Common myeloid progenitor, CD34-positive (primary cell): ENCODE measurements around the gene RNF13.

Experiments
- CTCF ChIA-PET: fragments of 350-600 bp; sonication (Branson Sonifier 250); formaldehyde crosslinking; loops from one replicate; lab custom pipeline; 2021; ENCODE audit warnings: antibody characterized with exemption; lab: Charles Lee
- POLR2A ChIA-PET: fragments of 350-600 bp; sonication (Branson Sonifier 250); formaldehyde crosslinking; loops from one replicate; lab custom pipeline; 2021; ENCODE audit warnings: antibody characterized with exemption; lab: Charles Lee
- DNase-seq, 3 donors: peaks; one replicate each; pipeline versions ENCODE4 v3.0.0 to v3.0.0-alpha.2; 2013
- H3K27ac ChIP-seq, 2 experiments: 1 replicate in 1 of 2; 2 replicates in 1 of 2; pipeline ENCODE4 v1.7.0; 2013; ENCODE audit warnings: inconsistent platforms in 2 of 2, low read length in 2 of 2, mild to moderate bottlenecking in 2 of 2, low read depth in 1 of 2, moderate library complexity in 1 of 2; ENCODE audit not compliant: severe bottlenecking in 2 of 2, insufficient read depth in 1 of 2, poor library complexity in 1 of 2
- H3K27me3 ChIP-seq, 5 experiments: replicated peaks in 2 of 5; 1 replicate in 3 of 5; 2 replicates in 2 of 5; pipeline versions ENCODE4 v1.6.1 to v1.7.0; 2013; ENCODE audit warnings: low read length in 4 of 5, mild to moderate bottlenecking in 2 of 5, moderate library complexity in 2 of 5, inconsistent platforms in 1 of 5; ENCODE audit not compliant: insufficient read depth in 5 of 5, control insufficient read depth in 4 of 5
- H3K36me3 ChIP-seq, 4 experiments: 1 replicate in 2 of 4; 2 replicates in 2 of 4; pipeline versions ENCODE4 v1.6.1 to v1.7.0; 2013; ENCODE audit warnings: low read length in 3 of 4, control low read depth in 1 of 4, mild to moderate bottlenecking in 1 of 4; ENCODE audit not compliant: control insufficient read depth in 4 of 4, insufficient read depth in 4 of 4
- H3K4me1 ChIP-seq, 4 experiments: 1 replicate in 3 of 4; 2 replicates in 1 of 4; pipeline versions ENCODE4 v1.6.1 to v1.7.1; 2013; ENCODE audit warnings: low read length in 3 of 4, mild to moderate bottlenecking in 3 of 4, control low read depth in 1 of 4, inconsistent platforms in 1 of 4, moderate library complexity in 1 of 4; ENCODE audit not compliant: control insufficient read depth in 4 of 4, insufficient read depth in 4 of 4; ENCODE audit errors: control extremely low read depth in 1 of 4
- H3K4me3 ChIP-seq, 7 experiments: 1 replicate in 4 of 7; 2 replicates in 3 of 7; pipeline versions ENCODE4 v1.5.1 to v1.7.0; 2013; ENCODE audit warnings: mild to moderate bottlenecking in 7 of 7, low read length in 6 of 7, moderate library complexity in 6 of 7, inconsistent platforms in 2 of 7, low read depth in 2 of 7, control low read depth in 1 of 7; ENCODE audit not compliant: insufficient read depth in 4 of 7, control insufficient read depth in 1 of 7; ENCODE audit errors: extremely low read depth in 1 of 7
- H3K9me3 ChIP-seq, 5 experiments: 1 replicate in 4 of 5; 2 replicates in 1 of 5; pipeline versions ENCODE4 v1.6.1 to v1.7.1; 2013; ENCODE audit warnings: low read length in 4 of 5, mild to moderate bottlenecking in 2 of 5, inconsistent platforms in 1 of 5, low read depth in 1 of 5, moderate library complexity in 1 of 5; ENCODE audit not compliant: control insufficient read depth in 4 of 5, insufficient read depth in 2 of 5; ENCODE audit errors: control extremely low read depth in 1 of 5
- WGBS: methylation state at CpG from one replicate; pipeline ENCODE4 v1.1.5; 2013; ENCODE audit not compliant: insufficient coverage; 5-methylcytosine and 5-hydroxymethylcytosine counted together

Gene RNF13

GRCh38 chr3:149908424-149908957 is 95.5 kb downstream of the RNF13 start:
- no peak overlapping the region for H3K4me3 ChIP-seq
- ChIA-PET CTCF (interaction anchor here (0.7 to 1.3 kb wide), 4 partner anchors 9 to 580 kb away, joined by 3 to 4 read pairs (median 3); no protein-coding TSS in a partner anchor), POLR2A (no interaction called here)
- DNase-seq = no peak
- H3K4me1 ChIP-seq = no peaks in the 10 kb centered on the region
- H3K27me3 ChIP-seq = no peaks in the 10 kb centered on the region
- no peak overlapping the region for H3K27ac ChIP-seq
- H3K9me3 ChIP-seq = no peaks in the 10 kb centered on the region
- H3K36me3 ChIP-seq = peaks cover 2 to 18% (median 7%) of the 10 kb centered on the region in 4 experiments

- peaks cover 2 to 21% (median 9%) of the 10 kb centered on the region in 4 experiments for H3K36me3 ChIP-seq
- POLR2A ChIA-PET = no interaction called here
- H3K27me3 ChIP-seq = no peaks in the 10 kb centered on the region
- CTCF ChIA-PET = interaction anchor here (1.1 to 1.6 kb wide), 2 partner anchors 8 to 10 kb away, joined by 3 to 5 read pairs; no protein-coding TSS in a partner anchor
- H3K27ac ChIP-seq = no peak overlapping the region
- H3K4me3 ChIP-seq = no peak overlapping the region
- DNase-seq = no peak
- H3K4me1 ChIP-seq = no peaks in the 10 kb centered on the region
- H3K9me3 ChIP-seq = peaks cover 0 to 1% (median 0%) of the 10 kb centered on the region in 5 experiments
- 100% methylated on average over 1 of the region's 4 CpGs for WGBS
These were observed 96.9 kb downstream of the RNF13 start for GRCh38 chr3:149909923-149910322.

GRCh38 chr3:149917124-149917667 is 104.2 kb downstream of the RNF13 start:
- no peak for DNase-seq
- CTCF ChIA-PET = no interaction called here
- Histone ChIP-seq H3K36me3 (peaks cover 8 to 21% (median 9%) of the 10 kb centered on the region in 4 experiments), H3K4me1 (no peaks in the 10 kb centered on the region), H3K9me3 (peaks cover 0 to 1% (median 0%) of the 10 kb centered on the region in 5 experiments), H3K27me3 (no peaks in the 10 kb centered on the region), H3K27ac (no peak overlapping the region), H3K4me3 (no peak overlapping the region)
- WGBS = 100% methylated on average over 1 of the region's 5 CpGs
- POLR2A ChIA-PET = no interaction called here

GRCh38 chr3:149919509-149919908 is 106.5 kb downstream of the RNF13 start:
- CTCF ChIA-PET = no interaction called here
- H3K4me3 ChIP-seq = no peak overlapping the region
- peaks cover 4 to 20% (median 7%) of the 10 kb centered on the region in 4 experiments for H3K36me3 ChIP-seq
- POLR2A ChIA-PET = interaction anchor here (1.0 kb wide), 1 partner anchor 26 kb away, joined by 3 read pairs; no protein-coding TSS in a partner anchor
- no peak for DNase-seq
- no peaks in the 10 kb centered on the region for H3K27me3 ChIP-seq
- H3K27ac ChIP-seq = no peak overlapping the region
- H3K9me3 ChIP-seq = no peaks in the 10 kb centered on the region
- no peaks in the 10 kb centered on the region for H3K4me1 ChIP-seq
- no CpG with 5 or more reads among the region's 3 CpGs for WGBS

GRCh38 chr3:149920119-149920518 is 107.1 kb downstream of the RNF13 start:
- H3K27me3 ChIP-seq = no peaks in the 10 kb centered on the region
- no peak overlapping the region for H3K27ac ChIP-seq
- no peaks in the 10 kb centered on the region for H3K9me3 ChIP-seq
- POLR2A ChIA-PET = interaction anchor here (1.0 kb wide), 1 partner anchor 27 kb away, joined by 3 read pairs; no protein-coding TSS in a partner anchor
- peaks cover 4 to 25% (median 9%) of the 10 kb centered on the region in 4 experiments for H3K36me3 ChIP-seq
- H3K4me3 ChIP-seq = no peak overlapping the region
- DNase-seq = no peak
- H3K4me1 ChIP-seq = no peaks in the 10 kb centered on the region
- 96% methylated on average over 3 of the region's 3 CpGs for WGBS
- CTCF ChIA-PET = no interaction called here

GRCh38 chr3:149933008-149933407 is 120.0 kb downstream of the RNF13 start:
- peaks cover 10 to 74% (median 14%) of the 10 kb centered on the region in 4 experiments for H3K36me3 ChIP-seq
- H3K27ac ChIP-seq = no peak overlapping the region
- H3K4me1 ChIP-seq = no peaks in the 10 kb centered on the region
- ChIA-PET POLR2A (no interaction called here), CTCF (interaction anchor here (0.6 to 1.1 kb wide), 3 partner anchors 18 to 802 kb away, joined by 3 read pairs; no protein-coding TSS in a partner anchor)
- DNase-seq = no peak
- no peak overlapping the region for H3K4me3 ChIP-seq
- H3K27me3 ChIP-seq = no peaks in the 10 kb centered on the region
- peaks cover 0 to 52% (median 10%) of the 10 kb centered on the region in 5 experiments for H3K9me3 ChIP-seq
- no CpG with 5 or more reads among the region's 1 CpG for WGBS

- Histone ChIP-seq H3K27me3 (no peaks in the 10 kb centered on the region), H3K9me3 (peaks cover 0 to 49% (median 10%) of the 10 kb centered on the region in 5 experiments), H3K4me3 (no peak overlapping the region), H3K27ac (no peak overlapping the region), H3K4me1 (no peaks in the 10 kb centered on the region), H3K36me3 (peaks cover 10 to 67% (median 12%) of the 10 kb centered on the region in 4 experiments)
- ChIA-PET POLR2A (no interaction called here), CTCF (interaction anchor here (0.6 kb wide), 1 partner anchor 803 kb away, joined by 3 read pairs; no protein-coding TSS in a partner anchor)
- DNase-seq = no peak
These were observed 120.8 kb downstream of the RNF13 start for GRCh38 chr3:149933858-149934257.
